ENCODE measurements around the gene NDUFA9. TPM values are rescaled to one million over a fixed set of nuclear protein-coding genes. Genes with fewer than 3 reads are reported as not detected.

Gene NDUFA9
- total RNA-seq, 2 donors from 2014 or later: 40.0 to 90.3 TPM

DNA sequence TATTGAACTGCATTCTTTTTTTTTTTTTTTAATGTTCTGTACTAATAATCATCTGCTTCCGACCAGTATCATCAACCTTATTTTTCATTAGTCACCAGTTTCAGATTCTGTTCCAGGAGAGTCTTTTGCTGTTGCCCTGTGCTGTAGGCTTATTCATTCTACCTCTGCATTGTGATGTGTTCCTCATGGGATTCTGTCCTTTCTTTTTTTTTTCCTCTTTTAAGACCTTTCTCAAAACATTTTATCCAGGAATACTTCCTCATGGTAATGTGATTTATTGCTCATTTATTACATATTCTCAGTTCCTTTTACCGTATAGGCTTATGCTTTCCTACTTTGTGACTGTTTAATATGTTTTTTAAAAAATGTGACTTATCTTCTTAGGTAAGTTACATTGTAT, 4.8 kb downstream of the NDUFA9 start:
- H3K9me3 ChIP-seq: no peaks in the 10 kb centered on the region
- peaks cover 0 to 37% of the 10 kb centered on the region in 2 donors for H3K4me1 ChIP-seq
- no peaks in the 10 kb centered on the region for H3K27me3 ChIP-seq
- TF ChIP-seq, protein P1, sequence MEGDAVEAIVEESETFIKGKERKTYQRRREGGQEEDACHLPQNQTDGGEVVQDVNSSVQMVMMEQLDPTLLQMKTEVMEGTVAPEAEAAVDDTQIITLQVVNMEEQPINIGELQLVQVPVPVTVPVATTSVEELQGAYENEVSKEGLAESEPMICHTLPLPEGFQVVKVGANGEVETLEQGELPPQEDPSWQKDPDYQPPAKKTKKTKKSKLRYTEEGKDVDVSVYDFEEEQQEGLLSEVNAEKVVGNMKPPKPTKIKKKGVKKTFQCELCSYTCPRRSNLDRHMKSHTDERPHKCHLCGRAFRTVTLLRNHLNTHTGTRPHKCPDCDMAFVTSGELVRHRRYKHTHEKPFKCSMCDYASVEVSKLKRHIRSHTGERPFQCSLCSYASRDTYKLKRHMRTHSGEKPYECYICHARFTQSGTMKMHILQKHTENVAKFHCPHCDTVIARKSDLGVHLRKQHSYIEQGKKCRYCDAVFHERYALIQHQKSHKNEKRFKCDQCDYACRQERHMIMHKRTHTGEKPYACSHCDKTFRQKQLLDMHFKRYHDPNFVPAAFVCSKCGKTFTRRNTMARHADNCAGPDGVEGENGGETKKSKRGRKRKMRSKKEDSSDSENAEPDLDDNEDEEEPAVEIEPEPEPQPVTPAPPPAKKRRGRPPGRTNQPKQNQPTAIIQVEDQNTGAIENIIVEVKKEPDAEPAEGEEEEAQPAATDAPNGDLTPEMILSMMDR (IDR thresholded peaks at IDR 0.05): no peak
- H3K4me3 ChIP-seq: no peak overlapping the region
- no peak for DNase-seq (ENCODE audit: low spot score)
- peaks cover 49% of the 10 kb centered on the region for H3K36me3 ChIP-seq
- H3K27ac ChIP-seq: no peak overlapping the region

- no peak for DNase-seq (ENCODE audit: low spot score)
- Histone ChIP-seq H3K4me1 (no peaks in the 10 kb centered on the region), H3K27ac (no peak overlapping the region), H3K36me3 (peaks cover 93% of the 10 kb centered on the region), H3K4me3 (no peak overlapping the region), H3K9me3 (no peaks in the 10 kb centered on the region), H3K27me3 (no peaks in the 10 kb centered on the region)
- TF ChIP-seq, protein P1 (IDR thresholded peaks at IDR 0.05): no peak
Measured at GRCh38 chr12:4663971-4664505, 15.1 kb downstream of the NDUFA9 start.

DNA sequence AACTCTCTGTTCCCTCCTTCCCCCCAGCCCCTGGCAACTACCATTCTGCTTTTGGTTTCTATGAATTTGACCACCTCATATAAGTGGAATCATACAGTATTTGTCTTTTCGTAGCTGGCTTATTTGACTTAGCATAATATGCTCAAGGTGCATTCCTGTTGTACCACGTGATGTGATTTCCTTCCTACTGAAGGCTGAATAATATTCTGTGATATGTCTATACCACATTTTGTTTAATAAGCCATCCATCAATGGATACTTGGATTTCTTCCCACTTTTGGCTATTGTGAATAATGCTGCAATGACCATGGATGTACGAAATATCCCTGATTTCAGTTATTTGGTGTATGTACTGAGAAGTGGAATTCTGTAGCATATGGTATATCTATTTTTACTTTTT, 16.3 kb downstream of the NDUFA9 start:
- Histone ChIP-seq H3K27ac (no peak overlapping the region), H3K36me3 (peaks cover 93% of the 10 kb centered on the region), H3K4me1 (no peaks in the 10 kb centered on the region), H3K4me3 (no peak overlapping the region), H3K9me3 (no peaks in the 10 kb centered on the region), H3K27me3 (no peaks in the 10 kb centered on the region)
- TF ChIP-seq, protein P1 (IDR thresholded peaks at IDR 0.05): no peak
- DNase-seq (ENCODE audit: low spot score): no peak

DNA sequence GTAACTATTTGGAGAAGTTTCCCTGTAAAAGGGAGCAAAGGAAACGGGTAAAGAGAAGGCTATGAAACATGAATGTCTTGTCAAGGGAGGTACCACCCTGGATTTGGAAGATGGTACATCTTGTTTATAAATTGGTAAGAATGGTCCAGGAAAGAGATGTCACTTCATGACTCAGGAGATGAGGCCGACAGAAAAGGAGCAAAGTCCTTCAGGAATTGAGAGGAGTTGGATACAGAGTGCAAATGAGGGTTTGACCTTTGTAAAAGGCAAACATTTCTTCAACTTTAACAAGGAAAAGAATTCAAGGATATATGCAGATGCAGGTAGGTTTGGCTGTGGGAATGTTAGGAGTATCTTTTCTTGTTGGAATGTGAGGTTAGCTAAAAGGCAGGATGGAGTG, 30.8 kb downstream of the NDUFA9 start:
- DNase-seq (ENCODE audit: low spot score): no peak
- TF ChIP-seq, protein P1 (IDR thresholded peaks at IDR 0.05): no peak
- Histone ChIP-seq H3K36me3 (peaks cover 27% of the 10 kb centered on the region), H3K9me3 (no peaks in the 10 kb centered on the region), H3K4me1 (no peaks in the 10 kb centered on the region), H3K27me3 (no peaks in the 10 kb centered on the region), H3K4me3 (no peak overlapping the region), H3K27ac (no peak overlapping the region)

- no peaks in the 10 kb centered on the region for H3K4me1 ChIP-seq
- no peaks in the 10 kb centered on the region for H3K9me3 ChIP-seq
- no peaks in the 10 kb centered on the region for H3K27me3 ChIP-seq
- H3K36me3 ChIP-seq: peaks cover 43% of the 10 kb centered on the region
- no peak for DNase-seq (ENCODE audit: low spot score)
- TF ChIP-seq, protein P1 (IDR thresholded peaks at IDR 0.05): no peak
- no peak overlapping the region for H3K4me3 ChIP-seq
- no peak overlapping the region for H3K27ac ChIP-seq
Measured at GRCh38 chr12:4681732-4682131, 32.8 kb downstream of the NDUFA9 start.

DNA sequence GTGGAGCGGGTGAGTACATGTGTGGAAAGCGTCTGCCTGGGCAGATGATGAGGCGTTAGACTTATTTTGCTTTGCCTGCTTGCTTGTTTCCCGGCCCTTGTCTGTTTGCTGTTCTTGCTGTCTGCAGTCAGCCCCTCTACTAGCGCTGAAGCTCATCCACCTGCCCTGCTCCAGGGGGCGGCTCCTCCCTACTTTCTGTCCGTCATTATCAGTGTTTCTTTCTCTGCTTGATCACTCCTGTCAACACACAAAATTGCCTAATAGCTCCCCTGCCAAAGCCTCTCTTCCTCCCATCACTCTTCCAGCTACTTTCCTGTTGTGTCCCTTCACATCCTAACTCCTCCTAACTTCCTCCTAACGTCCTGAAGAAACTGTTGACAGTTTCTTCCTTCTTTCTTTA, 36.4 kb downstream of the NDUFA9 start:
- TF ChIP-seq, protein P1 (IDR thresholded peaks at IDR 0.05): peak in 1 of 2 donors; percentile 20
- H3K27ac ChIP-seq: no peak overlapping the region
- H3K36me3 ChIP-seq: peaks cover 58% of the 10 kb centered on the region
- no peak overlapping the region for H3K4me3 ChIP-seq
- H3K27me3 ChIP-seq: no peaks in the 10 kb centered on the region
- DNase-seq (ENCODE audit: low spot score): no peak
- no peaks in the 10 kb centered on the region for H3K9me3 ChIP-seq
- no peaks in the 10 kb centered on the region for H3K4me1 ChIP-seq

Measured in right atrium auricular region (tissue), 2 donors.